Thyroid gland (tissue), 4 donors: ENCODE measurements around the gene ZC3H18. TPM values are rescaled to one million over a fixed set of nuclear protein-coding genes. Genes with fewer than 3 reads are reported as not detected.

Experiments
- DNase-seq, 2 donors: peaks; one replicate each; pipeline ENCODE4 v3.0.0-alpha.2; 2019
- H3K27ac ChIP-seq, 3 donors: fragments of 200-600 bp; sonication (generic); 1 replicate in 2 of 3; 2 replicates in 1 of 3; pipeline ENCODE4 v1.5.1; 2016 to 2019; ENCODE audit warnings: mild to moderate bottlenecking in 1 of 3, moderate library complexity in 1 of 3
- H3K27me3 ChIP-seq: fragments of 200-600 bp; sonication (generic); one replicate; pipeline ENCODE4 v1.5.1; 2019
- H3K36me3 ChIP-seq, 2 donors: fragments of 200-600 bp; sonication (generic); one replicate each; pipeline ENCODE4 v1.5.1; 2016 to 2019
- H3K4me1 ChIP-seq, 2 donors: fragments of 200-600 bp; sonication (generic); one replicate each; pipeline ENCODE4 v1.5.1; 2017 to 2019
- H3K4me3 ChIP-seq, 3 donors: fragments of 200-600 bp; sonication (generic); replicated peaks in 1 of 3; 1 replicate in 2 of 3; 2 replicates in 1 of 3; pipeline ENCODE4 v1.5.1; 2016; ENCODE audit warnings: mild to moderate bottlenecking in 1 of 3
- H3K9me3 ChIP-seq: fragments of 200-600 bp; sonication (generic); one replicate; pipeline ENCODE4 v1.5.1; 2017
- CTCF ChIP-seq, 6 experiments: fragments of 200-600 bp in 3 of 6; fragments of 450-650 bp in 3 of 6; sonication (generic) in 3 of 6; IDR thresholded peaks; one replicate each; pipeline ENCODE4 v1.5.1; 2016 to 2019; ENCODE audit warnings: antibody characterized with exemption in 6 of 6, mild to moderate bottlenecking in 2 of 6, inconsistent platforms in 1 of 6, moderate library complexity in 1 of 6
- POLR2A ChIP-seq, 2 donors: fragments of 450-650 bp; IDR thresholded peaks; one replicate each; pipeline ENCODE4 v1.6.1; 2017; ENCODE audit warnings: antibody characterized with exemption in 2 of 2, mild to moderate bottlenecking in 2 of 2, moderate library complexity in 1 of 2
- WGBS, 2 donors: methylation state at CpG; one replicate each; pipeline ENCODE4 v1.1.5; 2017; 5-methylcytosine and 5-hydroxymethylcytosine counted together
- intact Hi-C: fragments of 100-400 bp; cut with DNase I; formaldehyde crosslinking; loops from one replicate; pipeline ENCODE4 v1.15.1; 2023
- total RNA-seq, 4 donors: library from RNA; depleted of rRNA; stranded (reverse); fragments of >200 nt; gene quantifications; one replicate each; pipeline ENCODE4 v1.2.3, GENCODE V29; 2016

Gene ZC3H18
- total RNA-seq, 4 donors from 2014 or later, result 14.8 to 25.5 (median 20.9) TPM

DNA sequence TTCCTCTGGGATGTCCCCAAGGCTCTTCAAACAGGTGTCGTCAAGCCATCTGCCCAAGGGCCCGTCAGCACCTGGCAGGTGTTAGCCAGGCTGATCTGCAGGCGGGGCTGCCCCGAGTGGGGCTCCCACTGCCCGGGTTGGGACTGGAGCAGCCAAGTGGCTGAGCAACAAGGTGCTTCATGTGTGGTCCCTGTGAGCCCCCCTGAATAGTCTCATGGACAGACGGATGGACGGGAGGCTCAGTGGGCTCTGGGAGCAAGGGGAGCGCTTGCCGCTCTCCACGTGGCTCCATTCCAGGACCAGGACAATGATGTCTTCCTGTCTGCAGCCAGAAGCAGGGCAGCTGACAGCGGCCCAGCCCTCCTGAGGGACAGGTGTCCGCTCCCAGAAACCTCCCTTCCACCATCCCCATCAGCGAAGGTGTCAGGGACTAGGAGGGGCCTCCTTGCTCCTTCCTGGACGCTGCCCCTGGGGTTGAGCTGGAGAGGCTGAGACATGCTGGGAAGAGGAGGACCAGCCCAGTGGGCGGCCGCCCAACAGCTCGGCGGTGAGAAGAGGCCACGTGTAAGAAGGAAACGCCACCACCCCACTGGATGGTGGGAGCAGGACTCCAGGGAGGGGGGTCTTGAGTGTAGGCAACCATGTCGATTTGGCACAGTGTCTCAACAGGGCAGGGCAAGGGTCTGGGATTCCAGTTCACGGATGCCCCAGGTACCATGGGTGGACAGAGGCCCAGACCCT, 106.5 kb downstream of the ZC3H18 start:
- 40 to 76% methylated on average over 1 to 8 of the region's 22 CpGs for WGBS, 2 donors
- Histone ChIP-seq H3K27me3 (no peaks in the 10 kb centered on the region), H3K36me3 (no peaks in the 10 kb centered on the region), H3K4me1 (no peaks in the 10 kb centered on the region), H3K4me3 (no peak overlapping the region), H3K27ac (no peak overlapping the region), H3K9me3 (no peaks in the 10 kb centered on the region)
- intact Hi-C loops, result no loop called here
- DNase-seq, result no peak
- TF ChIP-seq POLR2A (IDR thresholded peaks at IDR 0.05) (no peak), CTCF (IDR thresholded peaks at IDR 0.05) (no peak)

DNA sequence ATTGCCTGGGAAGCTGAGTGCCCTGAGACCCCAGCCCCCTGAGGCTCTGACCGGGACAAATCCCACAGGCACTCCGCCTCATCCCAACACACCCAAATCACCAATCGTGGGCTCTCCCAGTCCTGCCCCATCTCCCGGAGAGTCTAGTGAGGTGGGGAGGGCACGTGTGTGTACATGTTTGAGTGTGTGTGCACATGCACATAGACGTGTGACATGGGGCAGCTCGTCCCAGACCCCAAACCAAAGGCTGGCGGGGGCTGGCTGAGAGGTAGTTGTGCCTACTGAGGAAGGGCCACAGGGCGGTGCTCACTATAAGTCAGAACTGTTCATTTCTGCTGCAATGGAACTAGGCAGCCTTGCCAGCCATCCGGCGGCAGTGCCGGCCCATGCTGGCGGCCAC, 107.5 kb downstream of the ZC3H18 start:
- Histone ChIP-seq H3K27me3 (no peaks in the 10 kb centered on the region), H3K4me1 (no peaks in the 10 kb centered on the region), H3K27ac (no peak overlapping the region), H3K4me3 (no peak overlapping the region), H3K9me3 (no peaks in the 10 kb centered on the region), H3K36me3 (no peaks in the 10 kb centered on the region)
- intact Hi-C loops, result no loop called here
- no peak for DNase-seq
- TF ChIP-seq POLR2A (IDR thresholded peaks at IDR 0.05) (no peak), CTCF (IDR thresholded peaks at IDR 0.05) (no peak)
- WGBS, 2 donors, result 77 to 91% methylated on average over 8 to 12 of the region's 13 CpGs

GRCh38 chr16:88678224-88678979, 108.2 kb downstream of the ZC3H18 start:
- WGBS, 2 donors, result 40 to 57% methylated on average over 17 to 20 of the region's 32 CpGs

GRCh38 chr16:88680554-88681083, 110.4 kb downstream of the ZC3H18 start:
- H3K9me3 ChIP-seq, result no peaks in the 10 kb centered on the region
- H3K4me1 ChIP-seq, result peaks cover 0 to 6% of the 10 kb centered on the region in 2 donors
- TF ChIP-seq CTCF (IDR thresholded peaks at IDR 0.05) (no peak), POLR2A (IDR thresholded peaks at IDR 0.05) (no peak)
- 89% methylated on average over 5 of the region's 5 CpGs for WGBS, 2 donors
- H3K27me3 ChIP-seq, result no peaks in the 10 kb centered on the region
- no peaks in the 10 kb centered on the region for H3K36me3 ChIP-seq
- H3K4me3 ChIP-seq, result no peak overlapping the region
- no peak for DNase-seq
- no peak overlapping the region for H3K27ac ChIP-seq
- intact Hi-C loops, result no loop called here

More at GRCh38 chr16:88678224-88678979, 108.2 kb downstream of the ZC3H18 start:
- Histone ChIP-seq H3K27ac (no peak overlapping the region), H3K27me3 (no peaks in the 10 kb centered on the region), H3K4me3 (no peak overlapping the region), H3K9me3 (no peaks in the 10 kb centered on the region), H3K36me3 (no peaks in the 10 kb centered on the region), H3K4me1 (no peaks in the 10 kb centered on the region)
- intact Hi-C loops, result no loop called here
- DNase-seq, result no peak
- TF ChIP-seq CTCF (IDR thresholded peaks at IDR 0.05), result no peak
- TF ChIP-seq POLR2A (IDR thresholded peaks at IDR 0.05), result no peak
